Gastrocnemius medialis (tissue), 4 donors: ENCODE results near the gene SPC24. TPM values are rescaled to one million over a fixed set of nuclear protein-coding genes. Genes with fewer than 3 reads are reported as not detected.
"Not testable (repeated sequence)": the region's sequence is repeated elsewhere in the genome, so short reads cannot be mapped to it uniquely, and the experiment has no call there.

Experiments used
- ATAC-seq, 2 donors: fragments of 150-250 bp; one replicate each; pipeline ENCODE4 v1.9.1; 2016
- DNase-seq, 2 donors: peaks; one replicate each; pipeline ENCODE4 v3.0.0-alpha.2; 2019
- H3K27ac ChIP-seq, 4 donors: fragments of 200-600 bp; sonication (generic); 1 replicate in 1 of 4; 2 replicates in 3 of 4; pipeline ENCODE4 v1.5.1; 2016 to 2018; ENCODE audit warnings: mild to moderate bottlenecking in 2 of 4, moderate library complexity in 1 of 4
- H3K27me3 ChIP-seq, 3 donors: fragments of 200-600 bp; sonication (generic) in 2 of 3; 1 replicate in 1 of 3; 2 replicates in 2 of 3; pipeline versions ENCODE4 v1.5.1 to v1.6.0; 2016 to 2019; ENCODE audit warnings: mild to moderate bottlenecking in 1 of 3, moderate library complexity in 1 of 3
- H3K36me3 ChIP-seq, 2 donors: fragments of 200-600 bp; sonication (generic) in 1 of 2; one replicate each; pipeline ENCODE4 v1.5.1; 2017 to 2018
- H3K4me1 ChIP-seq, 2 donors: fragments of 200-600 bp; sonication (generic) in 1 of 2; one replicate each; pipeline ENCODE4 v1.5.1; 2016 to 2017; ENCODE audit warnings: mild to moderate bottlenecking in 2 of 2
- H3K4me3 ChIP-seq, 4 donors: fragments of 200-600 bp; sonication (generic) in 3 of 4; 1 replicate in 1 of 4; 2 replicates in 3 of 4; pipeline ENCODE4 v1.5.1; 2016 to 2019; ENCODE audit warnings: mild to moderate bottlenecking in 2 of 4
- H3K9me3 ChIP-seq, 3 donors: fragments of 200-600 bp; sonication (generic) in 2 of 3; 1 replicate in 1 of 3; 2 replicates in 2 of 3; pipeline ENCODE4 v1.5.1; 2016 to 2019
- CTCF ChIP-seq, 5 experiments: fragments of 450-650 bp in 3 of 5; fragments of 200-600 bp in 2 of 5; sonication (generic) in 2 of 5; IDR thresholded peaks in 4 of 5; conservative IDR thresholded peaks in 1 of 5; 1 replicate in 4 of 5; 2 replicates in 1 of 5; pipeline ENCODE4 v1.5.1; 2016 to 2019; ENCODE audit warnings: antibody characterized with exemption in 5 of 5, mild to moderate bottlenecking in 3 of 5, moderate library complexity in 3 of 5
- POLR2A ChIP-seq, 2 donors: fragments of 450-650 bp; IDR thresholded peaks; one replicate each; pipeline ENCODE4 v1.6.1; 2017; ENCODE audit warnings: antibody characterized with exemption in 2 of 2, mild to moderate bottlenecking in 2 of 2, moderate library complexity in 2 of 2
- in situ Hi-C, 4 donors: fragments of 200-750 bp; cut with MboI; loops; one replicate each; pipeline versions ENCODE4 v1.15.0 to v1.8.0; 2017; ENCODE audit warnings: low sequenced_read_pairs in 4 of 4
- intact Hi-C: fragments of 100-400 bp; cut with DNase I; formaldehyde crosslinking; loops from one replicate; pipeline ENCODE4 v1.15.1; 2023; ENCODE audit warnings: low total_unique reads
- total RNA-seq, 4 donors: library from RNA; depleted of rRNA; stranded (reverse); fragments of >200 nt; gene quantifications; one replicate each; pipeline versions ENCODE4 v1.1.0 to v1.2.3, GENCODE V29; 2016

The SPC24 gene
- total RNA-seq, 4 donors from 2014 or later = 0.55 to 1.6 TPM; not detected in 2

- Histone ChIP-seq H3K36me3 (peaks cover 0 to 11% of the 10 kb centered on the region in 2 donors), H3K4me3 (no peak overlapping the region), H3K27me3 (no peaks in the 10 kb centered on the region), H3K27ac (peak overlapping the region in 1 of 4 donors; percentile 45), H3K9me3 (no peaks in the 10 kb centered on the region), H3K4me1 (peaks cover 15 to 27% of the 10 kb centered on the region in 2 donors)
- intact Hi-C loops (no loop called here), in situ Hi-C loops (no loop called here)
- TF ChIP-seq CTCF (IDR thresholded peaks at IDR 0.05 in 4 of 5, conservative IDR thresholded peaks at IDR 0.05 in 1 of 5) (no peak), POLR2A (IDR thresholded peaks at IDR 0.05) (no peak)
- no peak for ATAC-seq
- no peak for DNase-seq
Observed at GRCh38 chr19:11187441-11187840, 31.9 kb upstream of the SPC24 start.

- H3K4me3 ChIP-seq = no peak overlapping the region
- in situ Hi-C loops = no loop called here
- H3K9me3 ChIP-seq = no peaks in the 10 kb centered on the region
- peaks cover 0 to 5% of the 10 kb centered on the region in 2 donors for H3K36me3 ChIP-seq
- DNase-seq = no peak
- TF ChIP-seq POLR2A (IDR thresholded peaks at IDR 0.05) (no peak), CTCF (IDR thresholded peaks at IDR 0.05 in 4 of 5, conservative IDR thresholded peaks at IDR 0.05 in 1 of 5) (no peak)
- no peaks in the 10 kb centered on the region for H3K27me3 ChIP-seq
- peaks cover 7 to 15% of the 10 kb centered on the region in 2 donors for H3K4me1 ChIP-seq
- intact Hi-C loops = no loop called here
- H3K27ac ChIP-seq = no peak overlapping the region
- no peak for ATAC-seq
Observed at GRCh38 chr19:11182994-11183393, 27.4 kb upstream of the SPC24 start.

GRCh38 chr19:11181488-11181887 is 25.9 kb upstream of the SPC24 start:
- H3K27ac ChIP-seq = peak overlapping the region; percentile 21 to 65 (median 52)
- intact Hi-C loops = loop anchor here (2.0 kb wide), 1 partner anchor 17 kb away; no protein-coding TSS in a partner anchor
- peaks cover 7 to 15% of the 10 kb centered on the region in 2 donors for H3K4me1 ChIP-seq
- no peaks in the 10 kb centered on the region for H3K27me3 ChIP-seq
- no peak overlapping the region for H3K4me3 ChIP-seq
- peaks cover 0 to 10% of the 10 kb centered on the region in 2 donors for H3K36me3 ChIP-seq
- in situ Hi-C loops = no loop called here
- no peak for DNase-seq
- H3K9me3 ChIP-seq = no peaks in the 10 kb centered on the region
- no peak for ATAC-seq
- TF ChIP-seq POLR2A (IDR thresholded peaks at IDR 0.05) = no peak
- TF ChIP-seq CTCF (IDR thresholded peaks at IDR 0.05 in 4 of 5, conservative IDR thresholded peaks at IDR 0.05 in 1 of 5) = no peak

- peak; percentile 59 to 69 for ATAC-seq
- Histone ChIP-seq H3K4me1 (peaks cover 7 to 15% of the 10 kb centered on the region in 2 donors), H3K27ac (peak overlapping the region; percentile 43 to 65 (median 52)), H3K36me3 (peaks cover 0 to 15% of the 10 kb centered on the region in 2 donors)
- H3K27me3 ChIP-seq, in situ Hi-C loops, DNase-seq, H3K9me3 ChIP-seq, H3K4me3 ChIP-seq: not testable (repeated sequence)
- intact Hi-C loops = loop anchor here (2.0 kb wide), 1 partner anchor 16 kb away; no protein-coding TSS in a partner anchor
Observed at GRCh38 chr19:11180975-11181374, 25.4 kb upstream of the SPC24 start.

- TF ChIP-seq POLR2A (IDR thresholded peaks at IDR 0.05) (no peak), CTCF (IDR thresholded peaks at IDR 0.05 in 4 of 5, conservative IDR thresholded peaks at IDR 0.05 in 1 of 5) (no peak)
- intact Hi-C loops (loop anchor here (2.0 kb wide), 1 partner anchor 16 kb away; no protein-coding TSS in a partner anchor), in situ Hi-C loops (no loop called here)
- Histone ChIP-seq H3K4me1 (peaks cover 7 to 15% of the 10 kb centered on the region in 2 donors), H3K4me3 (no peak overlapping the region), H3K27ac (peak overlapping the region; percentile 43 to 56 (median 51)), H3K9me3 (no peaks in the 10 kb centered on the region), H3K36me3 (peaks cover 0 to 16% of the 10 kb centered on the region in 2 donors), H3K27me3 (no peaks in the 10 kb centered on the region)
- ATAC-seq = peak in 1 of 2 donors; percentile 16
- DNase-seq = no peak
Observed at GRCh38 chr19:11180346-11180745, 24.8 kb upstream of the SPC24 start.
